ENCODE results near the gene LINC00305. TPM values are rescaled to one million over a fixed set of nuclear protein-coding genes. Genes with fewer than 3 reads are reported as not detected.
A peak's percentile ranks its signal among the peaks of the same experiment; 100 is the strongest.

Gene LINC00305
- polyA plus RNA-seq, 4 donors, result 1.4 to 7.0 (median 3.8) TPM

DNA sequence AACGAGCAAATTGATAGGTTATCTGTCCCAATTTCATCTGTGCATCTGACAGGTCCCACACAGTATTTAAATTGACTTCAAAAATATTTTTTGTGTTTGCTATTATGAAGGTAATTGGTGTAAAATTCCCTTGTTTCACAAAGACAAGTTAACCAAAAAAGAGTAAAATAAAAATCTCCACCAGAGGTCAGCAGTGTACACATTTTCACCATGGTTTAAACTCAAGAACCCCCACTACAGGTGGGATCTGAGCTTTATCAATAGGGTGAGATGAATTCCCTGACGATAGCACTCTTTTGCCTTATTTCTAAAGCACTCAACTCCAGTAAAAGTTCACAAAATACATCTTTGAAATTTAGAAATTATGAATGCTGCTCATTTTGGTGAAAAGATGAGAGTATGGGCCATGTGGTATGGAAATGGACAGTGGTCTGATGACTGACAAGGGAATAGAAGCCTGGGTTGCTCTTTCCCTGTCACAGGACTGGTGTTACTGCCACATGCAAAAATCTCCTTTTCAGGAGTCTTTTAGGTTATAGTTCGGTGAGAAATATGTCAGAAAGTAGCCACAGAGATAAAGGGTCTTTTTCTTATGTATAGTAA is 111.0 kb downstream of the LINC00305 start:
- peak in 2 of 4 donors; percentile 12 to 36 for DNase-seq (ENCODE audit: low read depth in 4 of 4, low spot score in 3 of 4)

- DNase-seq (ENCODE audit: low read depth in 4 of 4, low spot score in 3 of 4), result no peak
These were observed 116.6 kb downstream of the LINC00305 start for GRCh38 chr18:64032312-64032711.

DNA sequence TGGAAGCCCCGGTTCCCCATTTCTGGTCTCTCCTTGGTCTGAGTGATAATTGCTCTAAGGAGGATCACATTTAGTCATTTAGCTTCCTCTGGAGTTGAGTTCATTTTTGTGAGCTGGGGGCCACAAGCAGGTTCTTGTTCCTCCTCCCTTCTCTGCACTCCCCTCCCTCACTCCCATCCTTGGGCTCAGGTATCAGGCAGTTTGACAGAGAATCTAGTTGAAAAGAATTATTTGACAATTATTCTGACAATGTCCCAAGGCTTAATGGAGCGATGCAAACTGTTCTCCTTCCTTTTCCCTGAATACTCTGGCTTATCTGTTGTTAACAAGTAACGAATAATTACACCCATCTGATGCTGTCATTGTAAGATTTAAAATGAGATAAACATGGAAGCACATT is 117.5 kb downstream of the LINC00305 start:
- no peak for DNase-seq (ENCODE audit: low read depth in 4 of 4, low spot score in 3 of 4)

Other genes with a start within 250 kb of the LINC00305 start
- under 1 TPM in 3 of 4 donors, not detected in 1; 0.11 to 0.26 (median 0.22) TPM for gene SERPINB10, start 241.1 kb downstream of the LINC00305 start, polyA plus RNA-seq (ENCODE audit: insufficient read length in 4 of 4)
- gene HMSD, start 199.8 kb downstream of the LINC00305 start, polyA plus RNA-seq (ENCODE audit: insufficient read length in 4 of 4), result 1 to 10 TPM; 1.1 to 3.2 (median 1.9) TPM
- gene SERPINB8, start 179.0 kb downstream of the LINC00305 start, polyA plus RNA-seq (ENCODE audit: insufficient read length in 4 of 4), result 1 to 10 TPM; 3.9 to 4.1 (median 4.0) TPM

All from left renal pelvis (tissue), 4 donors.